H1 (cell line): ENCODE results near the gene TYRO3. TPM values are rescaled to one million over a fixed set of nuclear protein-coding genes. Genes with fewer than 3 reads are reported as not detected.
A peak's percentile ranks its signal among the peaks of the same experiment; 100 is the strongest.

Source experiments
- CTCF ChIA-PET: fragments of 300-600 bp; sonication (Branson Sonifier 250); formaldehyde crosslinking; loops from one replicate; lab custom pipeline; 2021; ENCODE audit not compliant: partially characterized antibody; lab: Charles Lee
- POLR2A ChIA-PET: fragments of 300-600 bp; sonication (Branson Sonifier 250); formaldehyde crosslinking; loops from one replicate; lab custom pipeline; 2021; ENCODE audit warnings: inconsistent platforms; ENCODE audit not compliant: partially characterized antibody; lab: Charles Lee
- DNase-seq, 2 experiments: peaks; one replicate each; pipeline versions ENCODE4 v3.0.0 to v3.0.0-alpha.2; 2010 to 2022; ENCODE audit warnings: low spot score in 2 of 2, low read depth in 1 of 2, mixed read lengths in 1 of 2
- FAIRE-seq: peaks from 2 replicates; lab custom pipeline; 2011; peaks lifted over from hg19 to GRCh38; lab: Jason Lieb, UNC
- H2AFZ ChIP-seq: 2 replicates; pipeline ENCODE4 v1.8.1; 2012; ENCODE audit warnings: low read length, inconsistent platforms
- H2AK5ac ChIP-seq: 2 replicates; pipeline ENCODE4 v1.6.1; 2013; ENCODE audit warnings: low read depth, low read length
- H2BK120ac ChIP-seq: replicated peaks from 2 replicates; pipeline ENCODE3; 2013; ENCODE audit warnings: low read depth, low read length, inconsistent platforms
- H2BK12ac ChIP-seq: 2 replicates; pipeline ENCODE4 v1.6.1; 2013; ENCODE audit warnings: low read depth, low read length
- H2BK15ac ChIP-seq: 2 replicates; pipeline ENCODE4 v1.6.1; 2013; ENCODE audit warnings: low read length
- H2BK20ac ChIP-seq: 2 replicates; pipeline ENCODE4 v1.6.1; 2013; ENCODE audit warnings: low read length
- H2BK5ac ChIP-seq: 2 replicates; pipeline ENCODE4 v1.6.1; 2013; ENCODE audit warnings: low read depth, low read length
- H3K14ac ChIP-seq: 2 replicates; pipeline ENCODE4 v1.6.1; 2013; ENCODE audit warnings: inconsistent platforms; ENCODE audit not compliant: insufficient read length
- H3K18ac ChIP-seq: 2 replicates; pipeline ENCODE4 v1.6.1; 2013; ENCODE audit warnings: low read length; ENCODE audit errors: extremely low read depth
- H3K23ac ChIP-seq: 2 replicates; pipeline ENCODE4 v1.6.1; 2013; ENCODE audit warnings: inconsistent platforms; ENCODE audit not compliant: insufficient read length
- H3K23me2 ChIP-seq: 2 replicates; pipeline ENCODE4 v1.6.1; 2013; ENCODE audit warnings: low read depth, low read length
- H3K27ac ChIP-seq: 2 replicates; pipeline ENCODE4 v1.6.1; 2011; ENCODE audit warnings: low read depth, low read length, inconsistent platforms
- H3K27me3 ChIP-seq, 4 experiments: replicated peaks in 1 of 4; 1 replicate in 1 of 4; 2 replicates in 3 of 4; pipeline versions ENCODE4 v1.6.1 to v1.8.1; 2011 to 2013; ENCODE audit warnings: low read length in 3 of 4, mild to moderate bottlenecking in 3 of 4, inconsistent platforms in 2 of 4, mixed read lengths in 2 of 4, moderate library complexity in 1 of 4; ENCODE audit not compliant: control insufficient read depth in 3 of 4, insufficient read depth in 3 of 4; ENCODE audit errors: extremely low read depth in 1 of 4
- H3K36me3 ChIP-seq, 4 experiments: 2 replicates each; pipeline versions ENCODE4 v1.6.1 to v1.8.1; 2011 to 2013; ENCODE audit warnings: mild to moderate bottlenecking in 4 of 4, low read length in 3 of 4, moderate library complexity in 2 of 4, control low read depth in 1 of 4, inconsistent platforms in 1 of 4; ENCODE audit not compliant: insufficient read depth in 4 of 4, control insufficient read depth in 2 of 4
- H3K4ac ChIP-seq: replicated peaks from 2 replicates; pipeline ENCODE3; 2013; ENCODE audit warnings: low read length, low read depth, mixed read lengths, inconsistent platforms; ENCODE audit not compliant: insufficient read length
- H3K4me1 ChIP-seq, 4 experiments: replicated peaks in 1 of 4; 1 replicate in 1 of 4; 2 replicates in 3 of 4; pipeline versions ENCODE4 v1.6.1 to v1.8.1; 2011 to 2013; ENCODE audit warnings: low read length in 3 of 4, inconsistent platforms in 2 of 4, mixed read lengths in 1 of 4; ENCODE audit not compliant: insufficient read depth in 4 of 4, control insufficient read depth in 3 of 4
- H3K4me2 ChIP-seq, 2 experiments: 2 replicates each; pipeline versions ENCODE4 v1.6.1 to v1.8.1; 2011 to 2013; ENCODE audit warnings: low read depth in 2 of 2, low read length in 2 of 2, control low read depth in 1 of 2, inconsistent platforms in 1 of 2, mild to moderate bottlenecking in 1 of 2; ENCODE audit not compliant: insufficient read depth in 1 of 2
- H3K4me3 ChIP-seq, 4 experiments: fragments of 200-600, 300-600 bp in 1 of 4; sonication (generic), shearing (Covaris generic), sonication (Bioruptor Twin) in 1 of 4; 2 replicates each; pipeline versions ENCODE4 v1.5.1 to v1.8.1; 2011 to 2016; ENCODE audit warnings: low read length in 4 of 4, low read depth in 3 of 4, control low read depth in 2 of 4, inconsistent platforms in 2 of 4, mild to moderate bottlenecking in 2 of 4, mixed read lengths in 1 of 4, moderate library complexity in 1 of 4; ENCODE audit not compliant: insufficient read depth in 2 of 4; ENCODE audit errors: extremely low read depth in 1 of 4
- H3K56ac ChIP-seq: replicated peaks from 2 replicates; pipeline ENCODE3; 2013; ENCODE audit warnings: low read depth, mild to moderate bottlenecking, mixed read lengths, low read length, inconsistent platforms; ENCODE audit not compliant: insufficient read length
- H3K79me1 ChIP-seq: 2 replicates; pipeline ENCODE4 v1.6.1; 2013; ENCODE audit warnings: low read depth, low read length, control low read depth
- H3K79me2 ChIP-seq, 2 experiments: 2 replicates each; pipeline versions ENCODE4 v1.6.1 to v1.8.1; 2012 to 2013; ENCODE audit warnings: low read length in 2 of 2, mild to moderate bottlenecking in 2 of 2, inconsistent platforms in 1 of 2; ENCODE audit not compliant: insufficient read depth in 2 of 2, control insufficient read depth in 1 of 2
- H3K9ac ChIP-seq, 4 experiments: replicated peaks in 1 of 4; 1 replicate in 1 of 4; 2 replicates in 3 of 4; pipeline versions ENCODE4 v1.6.1 to v1.8.1; 2011 to 2013; ENCODE audit warnings: low read depth in 3 of 4, low read length in 3 of 4, control low read depth in 2 of 4, mild to moderate bottlenecking in 2 of 4, moderate library complexity in 2 of 4, inconsistent platforms in 1 of 4; ENCODE audit errors: extremely low read depth in 1 of 4
- H3K9me3 ChIP-seq, 2 experiments: 2 replicates each; pipeline versions ENCODE4 v1.6.1 to v1.8.1; 2012 to 2013; ENCODE audit warnings: mild to moderate bottlenecking in 2 of 2, moderate library complexity in 2 of 2, control low read depth in 1 of 2, inconsistent platforms in 1 of 2, low read depth in 1 of 2, low read length in 1 of 2, mixed read lengths in 1 of 2; ENCODE audit not compliant: insufficient read depth in 2 of 2
- H4K20me1 ChIP-seq, 2 experiments: replicated peaks in 1 of 2; 2 replicates each; pipeline versions ENCODE3 to v1.8.1; 2011 to 2013; ENCODE audit warnings: inconsistent platforms in 2 of 2, low read length in 2 of 2, mild to moderate bottlenecking in 1 of 2; ENCODE audit not compliant: insufficient read depth in 2 of 2, control insufficient read depth in 1 of 2
- H4K5ac ChIP-seq: 2 replicates; pipeline ENCODE4 v1.6.1; 2013; ENCODE audit warnings: low read length, low read depth, mixed read lengths, inconsistent platforms; ENCODE audit not compliant: insufficient read length
- H4K8ac ChIP-seq: 2 replicates; pipeline ENCODE4 v1.8.0; 2013; ENCODE audit warnings: mild to moderate bottlenecking, moderate library complexity, low read length, inconsistent platforms; ENCODE audit not compliant: insufficient read depth; ENCODE audit errors: extremely low read depth
- H4K91ac ChIP-seq: replicated peaks from 2 replicates; pipeline ENCODE3; 2013; ENCODE audit warnings: low read length, mixed read lengths, inconsistent platforms; ENCODE audit not compliant: insufficient read length
- BRCA1 ChIP-seq: IDR thresholded peaks from 2 replicates; pipeline ENCODE4 v1.6.1; 2012; ENCODE audit warnings: low read depth, low read length, improper control_type of control experiment
- E2F6 ChIP-seq: IDR thresholded peaks from 2 replicates; pipeline ENCODE4 v1.6.1; 2012; ENCODE audit warnings: inconsistent platforms
- EGR1 ChIP-seq: IDR thresholded peaks from 2 replicates; pipeline ENCODE4 v1.6.1; 2011; ENCODE audit warnings: low read depth, low read length, borderline replicate concordance
- POLR2A ChIP-seq, 2 experiments: IDR thresholded peaks; 1 replicate in 1 of 2; 2 replicates in 1 of 2; pipeline ENCODE4 v1.6.1; 2011; ENCODE audit warnings: low read depth in 2 of 2, low read length in 2 of 2, mild to moderate bottlenecking in 2 of 2; ENCODE audit errors: control extremely low read depth in 1 of 2
- WGBS, 2 experiments: shearing (Covaris generic) in 1 of 2; methylation state at CpG; one replicate each; pipeline versions ENCODE4 v1.1.6 to v1.1.7; 2013 to 2015; ENCODE audit warnings: low lambda C conversion rate in 2 of 2, mixed read lengths in 2 of 2, inconsistent platforms in 1 of 2, low coverage in 1 of 2, missing lambda C conversion rate in 1 of 2; ENCODE audit not compliant: insufficient replicate concordance in 2 of 2, insufficient coverage in 1 of 2, insufficient read length in 1 of 2; ENCODE audit errors: extremely low coverage in 1 of 2, missing lambda C conversion rate in 1 of 2; 5-methylcytosine and 5-hydroxymethylcytosine counted together
- polyA plus RNA-seq, 7 experiments: library from polyadenylated mRNA; depleted of rRNA in 3 of 7; stranded (reverse) in 5 of 7; unstranded in 2 of 7; fragments of >200 nt in 5 of 7; fragments of 200-250 nt in 2 of 7; gene quantifications; 1 replicate in 5 of 7; 2 replicates in 1 of 7; 4 replicates in 1 of 7; pipeline versions ENCODE4 v1.2.1 to v1.2.3, GENCODE V29; 2011 to 2013; ENCODE audit warnings: missing spikeins in 2 of 7, mixed read lengths in 2 of 7
- total RNA-seq: library from RNA; stranded (reverse); fragmentation: NEBNext Ultra II Directional; extraction: Animal tissue kit (Norgen Biotek cat#: 25700); gene quantifications from 2 replicates; pipeline ENCODE4 v1.2.1, GENCODE V29; 2021

The TYRO3 gene
- total and polyA plus RNA-seq, 2 of the 8 experiments (the other 6 are each of a cell fraction or from before 2014, with no cell fraction given) = 82.7 to 98.8 TPM

- Histone ChIP-seq H3K18ac (peak overlapping the region; percentile 79), H4K91ac (peak overlapping the region; percentile 91), H3K27me3 (no peaks in the 10 kb centered on the region), H2BK15ac (peak overlapping the region; percentile 66; the same call in 1 of the 2 replicates), H3K14ac (no peak overlapping the region), H2AFZ (no peak overlapping the region), H4K8ac (peak overlapping the region; percentile 75; the same call in 1 of the 2 replicates), H2AK5ac (peak overlapping the region; percentile 68), H3K4me3 (peak overlapping the region in 1 of 4 experiments; percentile 5; a peak in 2 of 8 replicates), H3K23me2 (peaks cover under 1% of the 10 kb centered on the region), H2BK12ac (peak overlapping the region; percentile 93), H3K23ac (no peak overlapping the region), H4K5ac (peak overlapping the region; percentile 19), H3K79me1 (no peaks in the 10 kb centered on the region; the same call in none of the 2 replicates), H2BK120ac (no peak overlapping the region), H3K4me2 (peak overlapping the region; percentile 54 to 61), H3K4ac (peak overlapping the region; percentile 48), H2BK20ac (peak overlapping the region; percentile 98), H3K9ac (peak overlapping the region in 2 of 4 experiments; percentile 16 to 29; a peak in 3 of 7 replicates), H3K9me3 (no peaks in the 10 kb centered on the region), H3K36me3 (peaks cover 5 to 63% (median 9%) of the 10 kb centered on the region in 4 experiments; a peak in 6 of 8 replicates), H4K20me1 (peaks cover 0 to 3% of the 10 kb centered on the region in 2 experiments), H3K4me1 (peaks cover 26 to 74% (median 65%) of the 10 kb centered on the region in 4 experiments), H2BK5ac (peak overlapping the region; percentile 64), H3K56ac (no peak overlapping the region), H3K27ac (peak overlapping the region; percentile 85), H3K79me2 (peaks cover 0 to 15% of the 10 kb centered on the region in 2 experiments; a peak in 1 of 4 replicates)
- ChIA-PET CTCF (interaction anchor here (1.1 to 5.5 kb wide), 5 partner anchors 8 to 39 kb away, joined by 3 to 80 read pairs (median 9); no protein-coding TSS in a partner anchor), POLR2A (interaction anchor here (0.6 to 21.2 kb wide), 7 partner anchors 17 to 96 kb away, joined by 3 to 643 read pairs (median 10); partner anchors contain the start of genes ITPKA, MGA and RPAP1)
- FAIRE-seq (no peak), DNase-seq (no peak)
- whole genome bisulfite sequencing, 2 experiments = 78% methylated on average over 8 of the region's 8 CpGs; no CpG with 5 or more reads in 1 of the 2 experiments
- TF ChIP-seq EGR1 (no peak), E2F6 (no peak), BRCA1 (no peak), POLR2A (IDR thresholded peaks at IDR 0.05; ENCODE audit: control extremely low read depth in 1 of 2, low read depth in 2 of 2, low read length in 2 of 2) (peak in 1 of 2 experiments; percentile 58; a peak in 1 of 3 replicates)
- TF ChIP-seq, all 59 proteins: peak for 1
Observed at GRCh38 chr15:41564960-41565502, 6.0 kb downstream of the TYRO3 start.
